ENCODE data around the gene OSBP2.

GRCh38 chr22:30885001-30885366, 190.3 kb downstream of the OSBP2 start:
- no peak for TF ChIP-seq GATA2 (IDR thresholded peaks at IDR 0.05; ENCODE audit: low read depth, low read length)
- TF ChIP-seq GATA3 (IDR thresholded peaks at IDR 0.05; ENCODE audit: low read depth, low read length), result no peak
